Mesothelial cell of epicardium (in vitro differentiated cells): ENCODE results near the gene CACNA1C. TPM values are rescaled to one million over a fixed set of nuclear protein-coding genes. Genes with fewer than 3 reads are reported as not detected.

Source experiments
- DNase-seq, 2 experiments: peaks; one replicate each; pipeline ENCODE4 v3.0.0; 2021; ENCODE audit warnings: low spot score in 2 of 2; ENCODE audit not compliant: unreplicated experiment in 2 of 2
- H3K27ac Mint-ChIP-seq: 2 replicates; pipeline ENCODE4 v1.8.0; 2021; ENCODE audit warnings: mixed read lengths
- H3K27me3 Mint-ChIP-seq: 2 replicates; pipeline ENCODE4 v1.8.0; 2021; ENCODE audit warnings: low read depth, mixed read lengths
- H3K36me3 Mint-ChIP-seq: 2 replicates; pipeline ENCODE4 v1.8.0; 2021; ENCODE audit warnings: mixed read lengths
- H3K4me1 Mint-ChIP-seq: 2 replicates; pipeline ENCODE4 v1.8.0; 2021; ENCODE audit warnings: mixed read lengths
- H3K4me3 Mint-ChIP-seq: 2 replicates; pipeline ENCODE4 v1.8.0; 2021; ENCODE audit warnings: mild to moderate bottlenecking, moderate library complexity, mixed read lengths
- H3K9me3 Mint-ChIP-seq: 2 replicates; pipeline ENCODE4 v1.8.0; 2021; ENCODE audit warnings: mixed read lengths
- total RNA-seq: library from RNA; stranded (reverse); gene quantifications from 3 replicates; pipeline ENCODE4 v1.2.1, GENCODE V29; 2021
- TF ChIP-seq, protein P1 (sequence below): fragments of 200-600 bp; sonication (generic); IDR thresholded peaks from one replicate; pipeline ENCODE4 v1.5.0; 2021; ENCODE audit warnings: antibody characterized with exemption; ENCODE audit not compliant: unreplicated experiment

The CACNA1C gene
- total RNA-seq, 1 donor from 2014 or later: 33.6 TPM

DNA sequence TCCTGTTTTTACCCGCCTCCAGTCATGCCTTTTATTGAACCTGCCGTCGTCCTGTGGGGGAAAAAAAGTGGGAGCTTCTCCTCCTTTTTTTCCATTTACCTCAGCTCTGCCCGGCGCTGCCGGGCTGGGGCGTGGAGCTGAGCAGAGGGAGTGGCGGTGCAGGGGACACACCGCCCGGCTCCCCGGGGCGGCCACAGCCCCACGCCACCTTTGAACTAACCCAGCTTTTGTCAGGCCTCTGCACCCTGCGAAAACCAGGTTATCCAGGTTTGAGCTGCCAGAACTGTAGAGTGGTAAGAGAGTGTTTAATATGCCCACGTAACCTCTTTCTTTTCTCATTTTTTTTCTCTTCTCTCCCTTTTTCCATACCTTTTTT is 581.0 kb downstream of the CACNA1C start:
- Mint-ChIP-seq H3K27ac (no peak overlapping the region), H3K36me3 (peaks cover 19% of the 10 kb centered on the region), H3K4me3 (no peak overlapping the region), H3K9me3 (peaks cover 7% of the 10 kb centered on the region), H3K4me1 (peaks cover 4% of the 10 kb centered on the region), H3K27me3 (no peaks in the 10 kb centered on the region)
- TF ChIP-seq, protein P1, sequence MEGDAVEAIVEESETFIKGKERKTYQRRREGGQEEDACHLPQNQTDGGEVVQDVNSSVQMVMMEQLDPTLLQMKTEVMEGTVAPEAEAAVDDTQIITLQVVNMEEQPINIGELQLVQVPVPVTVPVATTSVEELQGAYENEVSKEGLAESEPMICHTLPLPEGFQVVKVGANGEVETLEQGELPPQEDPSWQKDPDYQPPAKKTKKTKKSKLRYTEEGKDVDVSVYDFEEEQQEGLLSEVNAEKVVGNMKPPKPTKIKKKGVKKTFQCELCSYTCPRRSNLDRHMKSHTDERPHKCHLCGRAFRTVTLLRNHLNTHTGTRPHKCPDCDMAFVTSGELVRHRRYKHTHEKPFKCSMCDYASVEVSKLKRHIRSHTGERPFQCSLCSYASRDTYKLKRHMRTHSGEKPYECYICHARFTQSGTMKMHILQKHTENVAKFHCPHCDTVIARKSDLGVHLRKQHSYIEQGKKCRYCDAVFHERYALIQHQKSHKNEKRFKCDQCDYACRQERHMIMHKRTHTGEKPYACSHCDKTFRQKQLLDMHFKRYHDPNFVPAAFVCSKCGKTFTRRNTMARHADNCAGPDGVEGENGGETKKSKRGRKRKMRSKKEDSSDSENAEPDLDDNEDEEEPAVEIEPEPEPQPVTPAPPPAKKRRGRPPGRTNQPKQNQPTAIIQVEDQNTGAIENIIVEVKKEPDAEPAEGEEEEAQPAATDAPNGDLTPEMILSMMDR: no peak
- DNase-seq: no peak

DNA sequence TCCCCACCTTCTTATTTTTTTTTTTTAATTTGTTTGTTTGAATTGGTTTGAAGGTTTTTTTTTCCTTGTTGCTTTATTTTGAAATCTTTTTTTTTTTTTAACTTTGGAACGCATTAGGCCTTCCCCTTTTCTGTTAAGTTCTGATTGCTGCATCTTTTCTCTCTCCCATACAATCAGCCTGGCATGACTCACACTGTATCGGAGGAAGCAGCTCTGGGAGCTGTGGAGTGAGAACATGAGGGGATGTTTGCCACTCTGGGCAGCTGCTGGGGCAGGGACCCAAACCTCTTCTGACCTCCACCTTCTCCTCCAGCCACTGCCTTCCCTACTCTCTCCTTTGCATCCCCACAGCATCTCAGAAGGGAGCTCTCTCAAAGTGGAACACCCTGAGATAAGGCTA is 581.7 kb downstream of the CACNA1C start:
- Mint-ChIP-seq H3K4me1 (peaks cover 4% of the 10 kb centered on the region), H3K27me3 (no peaks in the 10 kb centered on the region), H3K27ac (no peak overlapping the region), H3K36me3 (peaks cover 19% of the 10 kb centered on the region), H3K4me3 (no peak overlapping the region), H3K9me3 (peaks cover 7% of the 10 kb centered on the region)
- TF ChIP-seq, protein P1: no peak
- no peak for DNase-seq

DNA sequence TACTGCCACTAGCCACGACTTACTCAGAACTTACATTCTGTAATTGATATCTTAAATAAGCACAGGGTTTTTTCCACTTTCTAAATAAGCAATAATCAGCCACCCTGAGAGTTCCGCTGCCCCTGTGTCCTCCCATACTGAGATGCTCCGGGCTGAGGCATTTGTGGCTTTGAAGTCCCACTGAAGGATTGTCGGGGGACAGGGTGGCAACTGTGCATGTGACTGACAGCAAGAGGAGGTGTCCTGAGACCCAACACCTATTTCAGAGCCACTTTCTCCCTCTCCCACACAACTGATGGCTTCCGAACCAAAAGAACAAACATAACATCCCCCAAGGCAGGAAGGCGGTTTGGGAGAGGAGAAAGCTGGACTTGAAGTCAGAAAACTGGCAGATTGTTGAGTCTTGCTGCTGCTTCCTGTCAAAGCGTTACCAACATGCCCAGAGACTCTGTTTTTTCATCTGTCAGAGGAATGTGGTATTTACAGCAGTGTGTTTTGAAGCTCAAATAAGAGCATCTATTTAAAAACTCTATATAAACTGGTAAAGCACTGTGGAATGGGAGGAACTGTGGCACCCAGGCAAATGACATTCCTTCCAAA is 584.1 kb downstream of the CACNA1C start:
- TF ChIP-seq, protein P1: no peak
- H3K4me1 Mint-ChIP-seq: peaks cover 2% of the 10 kb centered on the region
- H3K9me3 Mint-ChIP-seq: peaks cover 7% of the 10 kb centered on the region
- H3K27me3 Mint-ChIP-seq: no peaks in the 10 kb centered on the region
- no peak overlapping the region for H3K4me3 Mint-ChIP-seq
- H3K36me3 Mint-ChIP-seq: peaks cover 19% of the 10 kb centered on the region
- no peak for DNase-seq
- H3K27ac Mint-ChIP-seq: no peak overlapping the region

DNA sequence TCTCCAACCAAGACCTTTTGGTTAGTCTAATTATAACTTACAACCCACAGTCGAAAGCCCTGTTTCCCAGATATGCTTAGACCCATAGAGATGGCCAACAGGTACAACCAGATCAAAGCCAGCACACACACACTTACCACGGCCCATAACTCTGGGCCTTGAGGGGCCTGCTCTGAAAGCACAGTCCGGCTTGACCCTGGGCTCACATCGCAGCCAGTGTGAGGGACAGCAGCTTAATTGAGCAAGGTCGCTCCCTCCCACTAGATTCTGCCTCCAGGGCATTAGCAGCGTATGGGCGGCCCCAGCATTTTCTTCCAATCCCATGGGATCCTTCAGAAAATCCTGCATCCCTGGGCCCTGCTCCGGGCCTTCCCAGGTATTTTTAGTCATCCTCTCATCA is 584.6 kb downstream of the CACNA1C start:
- H3K27ac Mint-ChIP-seq: no peak overlapping the region
- no peak for DNase-seq
- TF ChIP-seq, protein P1: no peak
- no peaks in the 10 kb centered on the region for H3K27me3 Mint-ChIP-seq
- H3K4me3 Mint-ChIP-seq: no peak overlapping the region
- no peaks in the 10 kb centered on the region for H3K4me1 Mint-ChIP-seq
- peaks cover 7% of the 10 kb centered on the region for H3K9me3 Mint-ChIP-seq
- peaks cover 19% of the 10 kb centered on the region for H3K36me3 Mint-ChIP-seq

DNA sequence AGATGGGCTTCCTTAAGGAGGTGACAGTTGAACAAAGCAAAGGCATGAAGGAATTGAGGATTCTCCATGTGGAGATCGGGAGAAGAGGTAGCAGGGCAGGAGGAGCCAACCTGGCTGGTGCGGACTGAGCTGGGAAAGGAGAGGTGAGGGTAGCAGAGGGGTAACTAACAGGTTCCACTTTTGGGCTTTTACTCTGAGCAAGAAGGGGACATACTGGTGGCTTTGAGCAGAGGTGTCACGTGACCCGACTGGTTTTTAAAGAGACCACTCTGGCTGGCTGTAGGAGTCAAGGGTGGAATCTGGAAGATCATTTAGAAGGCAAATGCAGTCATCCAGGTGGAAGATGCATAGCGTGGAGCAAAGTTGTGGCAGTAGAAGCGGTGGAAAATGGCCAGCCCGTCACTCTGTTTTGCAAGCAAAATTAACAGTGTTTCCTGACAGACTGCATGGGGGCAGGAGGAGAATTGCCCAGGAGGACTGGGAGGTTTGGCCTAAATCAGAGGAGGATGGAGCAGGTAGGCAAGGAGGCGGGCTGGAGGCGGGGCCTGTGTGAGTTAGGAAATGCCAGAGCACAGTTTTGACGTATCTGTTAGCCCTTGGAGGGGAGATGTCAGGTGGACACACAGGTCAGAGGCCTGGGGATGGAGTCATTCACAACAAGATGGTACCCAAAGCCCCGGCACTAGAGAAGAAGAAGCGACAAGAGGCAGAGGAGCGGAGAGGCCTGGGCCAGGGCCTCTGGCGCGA is 585.7 kb downstream of the CACNA1C start:
- Mint-ChIP-seq H3K27me3 (no peaks in the 10 kb centered on the region), H3K9me3 (peaks cover 7% of the 10 kb centered on the region), H3K4me1 (no peaks in the 10 kb centered on the region), H3K27ac (no peak overlapping the region), H3K4me3 (no peak overlapping the region), H3K36me3 (peaks cover 18% of the 10 kb centered on the region)
- TF ChIP-seq, protein P1: no peak
- no peak for DNase-seq

DNA sequence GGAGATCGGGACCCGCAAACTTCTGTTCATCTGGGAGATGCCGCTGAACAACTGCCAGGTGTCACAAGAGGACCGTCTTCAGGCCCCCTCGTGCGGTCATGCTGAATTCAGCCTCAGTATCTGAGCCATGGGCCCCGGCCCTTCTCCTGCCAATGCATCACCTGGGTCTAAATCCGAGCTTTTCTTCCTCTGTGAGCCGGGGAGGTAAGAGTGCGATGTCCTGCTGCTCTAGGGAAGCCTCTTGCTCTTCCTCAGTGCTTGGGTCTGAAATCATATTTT is 586.2 kb downstream of the CACNA1C start:
- TF ChIP-seq, protein P1: no peak
- Mint-ChIP-seq H3K9me3 (peaks cover 7% of the 10 kb centered on the region), H3K36me3 (peaks cover 15% of the 10 kb centered on the region), H3K27me3 (no peaks in the 10 kb centered on the region), H3K4me3 (no peak overlapping the region), H3K27ac (no peak overlapping the region), H3K4me1 (no peaks in the 10 kb centered on the region)
- no peak for DNase-seq
